Non-pigmented ciliary epithelial cell (primary cell): Measurements from ENCODE around the gene ADISSP.
"Not testable (repeated sequence)": the region's sequence is repeated elsewhere in the genome, so short reads cannot be mapped to it uniquely, and the experiment has no call there.

Source experiments
- DNase-seq: peaks from one replicate; pipeline ENCODE4 v3.0.0-alpha.2; 2010; ENCODE audit warnings: low read depth

The ADISSP gene

DNA sequence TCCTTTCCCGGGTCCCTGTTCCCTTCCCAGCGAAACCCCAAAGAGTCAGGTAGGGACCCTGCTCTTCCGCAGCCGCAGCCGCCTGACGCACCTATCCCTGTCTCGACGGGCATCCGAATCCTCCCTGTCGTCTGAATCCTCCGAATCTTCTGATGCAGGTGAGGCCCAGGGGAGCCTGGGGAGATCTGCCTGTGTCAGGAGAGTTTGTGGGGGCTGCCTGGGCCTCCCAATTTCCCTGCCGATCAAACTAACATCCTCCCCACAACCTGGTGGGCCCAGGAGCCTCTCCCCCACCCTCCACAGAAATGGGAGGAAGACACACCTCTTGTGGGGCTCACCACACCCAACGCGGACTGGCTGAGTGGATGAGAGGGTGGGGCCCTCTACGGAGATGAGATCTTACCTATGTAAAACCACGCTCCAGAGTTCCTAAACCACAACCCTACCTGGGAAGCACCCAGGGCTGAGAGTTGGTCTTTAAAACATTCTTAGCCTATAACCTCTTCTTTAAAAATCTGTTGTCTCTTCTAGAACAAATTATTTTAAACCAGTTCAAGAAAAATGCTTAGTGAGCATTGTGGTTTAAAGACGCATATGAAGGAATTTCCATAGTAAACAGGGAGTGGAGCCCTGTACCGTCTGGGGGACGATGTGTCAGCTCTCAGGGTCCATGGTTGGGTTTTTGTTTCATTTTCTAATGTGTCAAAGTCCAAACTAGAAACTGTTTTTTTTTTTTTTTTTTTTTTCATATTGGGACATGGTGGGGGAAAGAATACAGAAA is 30.2 kb upstream of the ADISSP start:
- DNase-seq, result no peak

GRCh38 chr20:3797226-3797545 is 29.6 kb upstream of the ADISSP start:
- DNase-seq, result no peak

DNA sequence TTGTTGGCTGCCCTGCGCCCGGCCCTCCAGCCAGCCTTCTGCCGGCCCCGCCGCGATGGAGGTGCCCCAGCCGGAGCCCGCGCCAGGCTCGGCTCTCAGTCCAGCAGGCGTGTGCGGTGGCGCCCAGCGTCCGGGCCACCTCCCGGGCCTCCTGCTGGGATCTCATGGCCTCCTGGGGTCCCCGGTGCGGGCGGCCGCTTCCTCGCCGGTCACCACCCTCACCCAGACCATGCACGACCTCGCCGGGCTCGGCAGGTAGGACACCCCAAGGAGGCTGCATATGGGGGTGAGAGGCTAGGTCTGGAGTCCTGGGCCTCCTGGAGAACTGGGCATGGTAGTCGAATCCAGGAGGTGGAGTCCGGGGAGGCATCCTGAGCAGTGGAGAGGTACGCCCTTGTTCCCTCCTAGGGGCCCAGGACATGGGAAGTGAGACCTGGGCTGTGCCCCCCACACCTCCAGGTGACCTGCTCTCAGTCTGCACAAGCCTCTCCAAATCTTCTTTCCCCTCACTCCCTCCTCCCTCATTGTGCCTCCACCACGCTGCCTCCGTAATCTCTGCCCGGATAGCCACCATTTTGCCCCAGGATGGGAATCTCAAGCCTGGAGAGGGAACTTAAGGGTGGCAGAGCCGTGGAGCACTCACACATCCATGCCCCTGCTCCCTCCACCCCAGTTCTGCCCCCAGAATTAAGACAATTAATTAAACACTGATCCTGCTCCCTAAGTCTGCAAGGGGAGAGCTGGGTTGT is 29.1 kb upstream of the ADISSP start:
- no peak for DNase-seq

DNA sequence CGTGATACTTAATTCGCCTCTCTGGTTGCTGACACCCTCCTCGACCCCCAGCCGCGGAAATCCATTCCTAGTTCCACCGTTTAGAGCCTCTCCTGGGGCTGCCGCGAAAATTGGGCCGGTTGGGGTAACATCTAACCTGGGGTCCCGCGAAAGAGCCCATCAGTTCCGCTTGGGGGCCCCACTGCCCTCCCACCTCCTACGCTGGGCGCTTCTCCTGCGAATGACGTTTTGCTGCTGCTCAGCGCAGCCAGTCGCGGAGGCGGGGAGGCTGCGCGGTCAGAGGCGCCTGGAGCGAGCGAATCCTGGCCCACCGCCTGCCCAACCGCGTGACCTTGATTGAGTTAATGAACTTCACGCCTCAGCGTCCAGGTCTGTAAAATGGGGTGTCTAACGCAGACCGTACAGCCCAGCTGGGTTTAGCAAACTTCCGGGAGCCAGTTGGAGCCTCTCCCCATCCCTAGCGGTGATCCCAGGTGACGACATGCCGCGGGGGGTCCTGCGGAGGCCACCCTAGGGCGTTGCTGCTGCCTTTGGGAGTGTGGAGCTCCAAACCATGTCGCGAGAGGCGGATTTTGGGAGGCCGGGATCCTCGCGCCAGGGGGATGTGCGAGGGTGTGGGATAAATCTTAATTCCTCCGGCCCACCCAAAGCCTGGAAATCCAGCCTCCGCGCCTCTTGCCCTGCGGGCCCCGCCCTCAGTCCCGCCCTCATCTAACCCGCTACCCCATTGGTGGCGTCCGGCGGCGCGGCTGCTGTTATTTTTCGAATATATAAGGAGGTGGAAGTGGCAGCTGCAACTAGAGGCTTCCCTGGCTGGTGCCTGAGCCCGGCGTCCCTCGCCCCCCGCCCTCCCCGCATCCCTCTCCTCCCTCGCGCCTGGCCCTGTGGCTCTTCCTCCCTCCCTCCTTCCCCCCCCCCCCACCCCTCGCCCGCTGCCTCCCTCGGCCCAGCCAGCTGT is 28.2 kb upstream of the ADISSP start, which contains the start of gene CDC25B:
Gene CDC25B, plus strand, starts transcription at position 800 of the 958 bp plus-strand sequence. CDS start 222 bp downstream, outside the sequence.
- DNase-seq, result no peak

DNA sequence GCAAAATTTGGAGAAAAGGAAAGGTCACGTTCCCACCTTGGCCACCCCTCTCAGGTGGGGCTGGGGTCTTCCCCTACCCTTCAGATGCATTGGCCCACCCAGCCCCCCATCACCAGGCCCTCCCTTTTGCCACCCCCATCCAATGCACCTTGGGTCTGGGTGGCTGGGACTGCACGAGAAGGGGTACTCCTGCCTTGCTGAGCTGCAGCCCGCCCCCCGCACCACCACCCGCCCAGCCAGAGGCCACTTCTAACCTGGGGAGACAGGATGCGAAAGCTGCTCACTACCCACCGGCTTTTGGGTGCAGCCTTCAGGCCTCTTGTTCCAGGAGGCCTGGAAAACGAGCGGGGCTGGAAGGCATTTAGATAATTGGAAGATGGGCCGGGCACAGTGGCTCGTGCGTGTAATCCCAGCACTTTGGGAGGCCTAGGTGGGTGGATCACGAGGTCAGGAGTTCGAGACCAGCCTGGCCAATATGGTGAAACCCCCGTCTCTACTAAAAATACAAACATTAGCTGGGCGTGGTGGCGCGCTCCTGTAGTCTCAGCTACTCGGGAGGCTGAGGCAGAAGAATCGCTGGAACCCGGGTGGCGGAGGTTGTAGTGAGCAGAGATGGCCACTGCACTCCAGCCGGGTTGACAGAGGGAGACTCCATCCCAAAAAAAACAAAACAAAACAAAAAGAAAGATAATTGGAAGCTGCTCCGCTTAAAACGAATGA is 27.3 kb upstream of the ADISSP start:
- DNase-seq, result no peak

DNA sequence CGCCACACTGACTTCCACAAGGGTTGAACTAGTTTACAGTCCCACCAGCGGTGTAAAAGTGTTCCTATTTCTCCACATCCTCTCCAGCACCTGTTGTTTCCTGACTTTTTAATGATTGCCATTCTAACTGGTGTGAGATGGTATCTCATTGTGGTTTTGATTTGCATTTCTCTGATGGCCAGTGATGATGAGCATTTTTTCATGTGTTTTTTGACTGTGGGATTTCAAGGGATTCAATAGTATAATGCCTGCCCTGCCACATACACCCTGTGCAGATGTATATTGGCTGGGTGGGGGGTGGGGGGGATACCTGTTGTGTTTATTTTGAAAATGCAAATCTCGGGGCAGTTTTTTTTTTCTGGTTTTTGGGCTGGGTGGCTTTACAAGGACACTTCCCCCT is 26.6 kb upstream of the ADISSP start:
- not testable (repeated sequence) for DNase-seq

DNA sequence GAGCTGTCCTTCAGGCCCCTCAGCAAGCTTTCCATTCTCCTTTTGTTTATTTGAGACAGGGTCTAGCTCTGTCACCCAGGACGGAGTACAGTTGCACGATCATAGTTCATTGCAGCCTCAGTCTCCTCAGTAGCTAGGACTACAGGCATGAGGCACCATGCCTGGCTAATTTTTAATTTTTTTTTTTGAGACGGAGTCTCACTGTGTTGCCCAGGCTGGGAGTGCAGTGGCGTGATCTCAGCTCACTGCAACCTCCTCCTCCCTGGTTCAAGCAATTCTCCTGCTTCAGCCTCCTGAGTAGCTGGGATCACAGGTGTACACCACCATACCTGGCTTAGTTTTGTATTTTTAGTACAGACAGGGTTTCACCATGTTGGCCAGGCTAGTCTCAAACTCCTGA is 21.6 kb upstream of the ADISSP start:
- not testable (repeated sequence) for DNase-seq

DNA sequence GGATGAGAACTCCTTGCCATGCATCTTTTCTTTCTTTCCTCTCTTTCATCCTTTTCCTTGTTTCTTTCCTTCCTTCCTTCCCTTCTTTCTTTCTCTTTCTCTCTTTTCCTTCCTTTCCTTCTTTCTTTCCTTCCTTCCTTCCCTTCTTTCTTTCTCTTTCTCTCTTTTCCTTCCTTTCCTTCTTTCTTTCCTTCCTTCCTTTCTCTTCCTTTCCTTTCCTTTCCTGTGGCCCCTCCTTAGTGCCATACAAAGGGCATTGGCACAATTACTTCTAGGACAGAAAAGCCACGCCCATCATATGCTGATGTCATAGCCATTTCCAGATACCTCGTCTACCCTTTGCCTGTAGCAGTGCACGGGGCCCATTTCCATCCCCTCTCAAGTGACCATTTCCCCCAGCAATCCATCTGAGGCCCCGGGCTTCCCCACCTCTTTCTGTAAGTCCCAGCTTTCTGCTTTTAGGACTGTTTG is 21.2 kb upstream of the ADISSP start:
- DNase-seq, result no peak

- no peak for DNase-seq
These were observed 19.9 kb upstream of the ADISSP start for GRCh38 chr20:3787324-3788014.

DNA sequence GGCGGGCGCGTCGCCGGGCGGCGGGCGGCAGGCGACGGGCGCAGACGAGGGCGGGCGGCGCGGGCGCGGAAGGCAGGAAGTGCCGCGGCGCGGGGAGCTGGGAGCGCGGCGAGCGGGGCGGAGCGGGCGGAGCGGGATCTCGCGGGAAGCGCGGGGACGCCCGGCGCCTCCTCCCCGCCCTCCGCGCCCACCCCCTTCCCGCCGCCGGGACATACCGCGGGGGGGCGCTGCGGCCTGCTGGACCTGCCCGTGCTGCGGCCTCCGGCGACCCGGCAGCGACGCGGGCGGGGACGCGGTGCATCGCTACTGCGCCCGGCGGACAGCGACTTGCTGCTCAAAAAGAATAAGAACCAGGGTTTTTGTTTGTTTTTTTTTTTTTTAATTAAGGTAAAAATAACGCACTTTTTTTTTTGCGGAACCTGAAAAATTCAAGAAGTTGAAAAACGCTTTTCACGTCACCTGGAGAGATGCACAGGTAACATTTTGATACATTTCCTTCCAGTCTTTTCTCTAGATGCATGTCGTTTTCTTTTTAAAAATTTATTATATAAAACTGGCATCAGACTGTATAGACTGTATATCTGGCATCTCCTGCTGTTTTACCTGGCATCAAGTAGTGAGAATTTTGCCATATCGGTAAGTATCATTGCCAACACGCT is 19.2 kb upstream of the ADISSP start, which contains the start of gene CENPB:
Gene CENPB, minus strand, starts transcription at position 76 of the 659 bp plus-strand sequence. CDS start 257 bp downstream, outside the sequence.
- no peak for DNase-seq

- DNase-seq, result no peak
These were observed 18.6 kb upstream of the ADISSP start for GRCh38 chr20:3786126-3786484.

- DNase-seq, result no peak
These were observed 17.9 kb upstream of the ADISSP start for GRCh38 chr20:3785240-3786125.

GRCh38 chr20:3784863-3785239 is 17.3 kb upstream of the ADISSP start:
- DNase-seq, result no peak

GRCh38 chr20:3784216-3784853 is 16.8 kb upstream of the ADISSP start:
- no peak for DNase-seq

DNA sequence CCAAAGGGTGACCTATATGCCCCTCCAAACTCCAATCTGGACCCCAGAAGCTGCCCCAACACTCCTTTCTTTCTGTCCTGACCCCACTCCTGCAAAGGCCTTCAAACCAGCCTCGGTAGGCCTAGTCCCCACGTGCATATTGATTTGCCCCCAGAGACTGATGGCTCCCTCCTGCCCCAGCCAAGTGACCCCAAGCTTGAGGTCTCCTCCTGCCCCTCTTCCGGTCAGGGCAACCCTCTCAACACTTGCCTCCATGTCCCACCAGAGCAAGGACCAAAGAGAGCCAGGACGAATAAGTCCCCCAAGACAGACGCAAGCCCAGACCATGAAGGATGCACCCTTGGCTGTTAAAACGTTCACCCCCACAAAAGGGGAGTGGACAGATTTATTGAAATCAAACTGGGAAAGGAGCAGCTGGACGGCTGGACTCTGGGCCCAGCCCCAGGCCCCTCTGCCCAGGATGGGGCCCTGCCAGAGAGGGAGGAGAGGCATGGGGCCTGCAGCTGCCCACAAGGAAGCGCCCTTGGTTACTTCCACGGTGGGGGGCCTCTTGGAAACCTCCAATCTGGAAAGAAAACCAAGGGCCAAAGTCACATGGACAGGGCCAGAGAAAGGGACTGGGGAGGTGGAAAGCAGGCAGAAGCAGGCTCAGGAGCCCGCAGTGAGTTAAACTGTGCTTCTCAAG is 16.1 kb upstream of the ADISSP start:
- no peak for DNase-seq

GRCh38 chr20:3783068-3783489 is 15.5 kb upstream of the ADISSP start:
- no peak for DNase-seq

GRCh38 chr20:3782597-3782996 is 15.0 kb upstream of the ADISSP start:
- no peak for DNase-seq
